ENCODE data around the gene GAGE10.

Gene GAGE10

GRCh38 chrX:49303346-49303745 is at the start of gene GAGE10:
Gene GAGE10 (plus strand): TSS chrX:49303646. CDS start chrX:49304860, 1,214 bp downstream.
- no peak for DNase-seq (ENCODE audit: low spot score)

GRCh38 chrX:49254639-49255038 is 48.8 kb upstream of the GAGE10 start:
- DNase-seq (ENCODE audit: low spot score): no peak

- DNase-seq (ENCODE audit: low spot score): no peak
These were observed 47.0 kb upstream of the GAGE10 start for GRCh38 chrX:49256268-49256995.

GRCh38 chrX:49257074-49257790 is 46.2 kb upstream of the GAGE10 start:
- no peak for DNase-seq (ENCODE audit: low spot score)

GRCh38 chrX:49257846-49258748 is 45.3 kb upstream of the GAGE10 start:
- no peak for DNase-seq (ENCODE audit: low spot score)

- DNase-seq (ENCODE audit: low spot score): no peak
These were observed 44.7 kb upstream of the GAGE10 start for GRCh38 chrX:49258749-49259124.

GRCh38 chrX:49260221-49260985 is 43.0 kb upstream of the GAGE10 start:
- no peak for DNase-seq (ENCODE audit: low spot score)

- DNase-seq (ENCODE audit: low spot score): no peak
These were observed 40.8 kb upstream of the GAGE10 start for GRCh38 chrX:49262603-49263002.

- DNase-seq (ENCODE audit: low spot score): no peak
These were observed 39.8 kb upstream of the GAGE10 start for GRCh38 chrX:49263631-49264030.

GRCh38 chrX:49264460-49264859 is 39.0 kb upstream of the GAGE10 start, which contains the start of gene FOXP3:
Gene FOXP3 (minus strand): TSS chrX:49264710. CDS start chrX:49258505, 6,205 bp downstream.
- no peak for DNase-seq (ENCODE audit: low spot score)

- DNase-seq (ENCODE audit: low spot score): no peak
These were observed 36.7 kb upstream of the GAGE10 start for GRCh38 chrX:49266523-49267445.

GRCh38 chrX:49268702-49269009 is 34.8 kb upstream of the GAGE10 start:
- no peak for DNase-seq (ENCODE audit: low spot score)

- DNase-seq (ENCODE audit: low spot score): peak; percentile 94
These were observed 34.3 kb upstream of the GAGE10 start for GRCh38 chrX:49269010-49269766.

- no peak for DNase-seq (ENCODE audit: low spot score)
These were observed 33.6 kb upstream of the GAGE10 start, which contains the start of gene PPP1R3F for GRCh38 chrX:49269767-49270248. Gene PPP1R3F (plus strand): TSS chrX:49269793. CDS start chrX:49269870, 77 bp downstream.

GRCh38 chrX:49270249-49270921 is 33.1 kb upstream of the GAGE10 start:
- no peak for DNase-seq (ENCODE audit: low spot score)

GRCh38 chrX:49271341-49271740 is 32.1 kb upstream of the GAGE10 start:
- DNase-seq (ENCODE audit: low spot score): no peak

- DNase-seq (ENCODE audit: low spot score): no peak
These were observed 31.0 kb upstream of the GAGE10 start for GRCh38 chrX:49272421-49272820.

- DNase-seq (ENCODE audit: low spot score): no peak
These were observed 30.2 kb upstream of the GAGE10 start for GRCh38 chrX:49273181-49273727.

- no peak for DNase-seq (ENCODE audit: low spot score)
These were observed 27.2 kb upstream of the GAGE10 start for GRCh38 chrX:49276207-49276606.

Measured in left forelimb (tissue), 1 donor.